NCI-H510A (cell line): ENCODE measurements around the gene CD4.
"Not testable (repeated sequence)": the region's sequence is repeated elsewhere in the genome, so short reads cannot be mapped to it uniquely, and the experiment has no call there.

ENCODE experiments used
- DNase-seq: peaks from one replicate; lab custom pipeline; 2025; lab: John Stamatoyannopoulos, UW

The CD4 gene

GRCh38 chr12:6868211-6869048 is 79.1 kb downstream of the CD4 start:
- no peak for DNase-seq

- no peak for DNase-seq
Observed at GRCh38 chr12:6869049-6870021, 80.0 kb downstream of the CD4 start.

GRCh38 chr12:6870304-6870703 is 81.0 kb downstream of the CD4 start:
- not testable (repeated sequence) for DNase-seq
